RKO (cell line): ENCODE data around the gene GMEB1.
"Not testable (repeated sequence)": the region's sequence is repeated elsewhere in the genome, so short reads cannot be mapped to it uniquely, and the experiment has no call there.

Source experiments
- DNase-seq: peaks from one replicate; pipeline ENCODE4 v3.0.0-alpha.2; 2016; ENCODE audit warnings: low spot score

GMEB1 gene

GRCh38 chr1:28671254-28671780, 2.7 kb downstream of the GMEB1 start:
- DNase-seq: no peak

- DNase-seq: not testable (repeated sequence)
Observed at GRCh38 chr1:28672971-28673370, 4.4 kb downstream of the GMEB1 start.

- no peak for DNase-seq
Observed at GRCh38 chr1:28675924-28676257, 7.3 kb downstream of the GMEB1 start.

- no peak for DNase-seq
Observed at GRCh38 chr1:28680151-28680550, 11.6 kb downstream of the GMEB1 start.

- DNase-seq: peak; percentile 34
Observed at GRCh38 chr1:28682840-28683239, 14.3 kb downstream of the GMEB1 start.

GRCh38 chr1:28684937-28685336, 16.4 kb downstream of the GMEB1 start:
- DNase-seq: no peak

- DNase-seq: not testable (repeated sequence)
Observed at GRCh38 chr1:28691627-28692026, 23.0 kb downstream of the GMEB1 start.

- no peak for DNase-seq
Observed at GRCh38 chr1:28703629-28704028, 35.0 kb downstream of the GMEB1 start.

GRCh38 chr1:28716336-28716735, 47.8 kb downstream of the GMEB1 start:
- no peak for DNase-seq

- no peak for DNase-seq
Observed at GRCh38 chr1:28718166-28718565, 49.6 kb downstream of the GMEB1 start.

- DNase-seq: no peak
Observed at GRCh38 chr1:28718586-28719331, 50.2 kb downstream of the GMEB1 start.

- no peak for DNase-seq
Observed at GRCh38 chr1:28719332-28719619, 50.7 kb downstream of the GMEB1 start.

- no peak for DNase-seq
Observed at GRCh38 chr1:28720376-28720775, 51.8 kb downstream of the GMEB1 start.

- DNase-seq: not testable (repeated sequence)
Observed at GRCh38 chr1:28721927-28722326, 53.3 kb downstream of the GMEB1 start.

GRCh38 chr1:28725365-28725764, 56.8 kb downstream of the GMEB1 start:
- DNase-seq: not testable (repeated sequence)

GRCh38 chr1:28735961-28736449, 67.4 kb downstream of the GMEB1 start:
- no peak for DNase-seq

GRCh38 chr1:28736450-28737306, 68.1 kb downstream of the GMEB1 start, which contains the start of gene YTHDF2:
Gene YTHDF2 (plus strand): TSS chr1:28736940. CDS start chr1:28737121, 181 bp downstream.
- peak; percentile 98 for DNase-seq

GRCh38 chr1:28737307-28738132, 68.9 kb downstream of the GMEB1 start:
- DNase-seq: peak; percentile 80

GRCh38 chr1:28740118-28740517, 71.5 kb downstream of the GMEB1 start:
- no peak for DNase-seq

- no peak for DNase-seq
Observed at GRCh38 chr1:28744184-28744583, 75.6 kb downstream of the GMEB1 start.

- no peak for DNase-seq
Observed at GRCh38 chr1:28745653-28746173, 77.1 kb downstream of the GMEB1 start.

- no peak for DNase-seq
Observed at GRCh38 chr1:28750330-28750729, 81.7 kb downstream of the GMEB1 start.
